ENCODE data around the gene UROC1.
"Not testable (repeated sequence)": the region's sequence is repeated elsewhere in the genome, so short reads cannot be mapped to it uniquely, and the experiment has no call there.

Gene UROC1

GRCh38 chr3:126546549-126547239, 29.1 kb upstream of the UROC1 start:
- no peak for DNase-seq (ENCODE audit: low spot score)

- no peak for DNase-seq (ENCODE audit: low spot score)
Observed at GRCh38 chr3:126546013-126546412, 28.4 kb upstream of the UROC1 start.

GRCh38 chr3:126545544-126545943, 28.0 kb upstream of the UROC1 start:
- no peak for DNase-seq (ENCODE audit: low spot score)

GRCh38 chr3:126544596-126545281, 27.2 kb upstream of the UROC1 start:
- no peak for DNase-seq (ENCODE audit: low spot score)

- DNase-seq (ENCODE audit: low spot score), result no peak
Observed at GRCh38 chr3:126543457-126544061, 26.0 kb upstream of the UROC1 start.

- DNase-seq (ENCODE audit: low spot score), result no peak
Observed at GRCh38 chr3:126542340-126543241, 25.0 kb upstream of the UROC1 start.

GRCh38 chr3:126541628-126542339, 24.2 kb upstream of the UROC1 start:
- no peak for DNase-seq (ENCODE audit: low spot score)

- DNase-seq (ENCODE audit: low spot score), result no peak
Observed at GRCh38 chr3:126540951-126541627, 23.5 kb upstream of the UROC1 start.

- DNase-seq (ENCODE audit: low spot score), result no peak
Observed at GRCh38 chr3:126540342-126540849, 22.8 kb upstream of the UROC1 start.

- no peak for DNase-seq (ENCODE audit: low spot score)
Observed at GRCh38 chr3:126539558-126540250, 22.1 kb upstream of the UROC1 start.

- DNase-seq (ENCODE audit: low spot score), result no peak
Observed at GRCh38 chr3:126538966-126539365, 21.4 kb upstream of the UROC1 start.

- DNase-seq (ENCODE audit: low spot score), result no peak
Observed at GRCh38 chr3:126538316-126538715, 20.7 kb upstream of the UROC1 start.

- DNase-seq (ENCODE audit: low spot score), result no peak
Observed at GRCh38 chr3:126537730-126538281, 20.2 kb upstream of the UROC1 start.

GRCh38 chr3:126537116-126537729, 19.6 kb upstream of the UROC1 start:
- DNase-seq (ENCODE audit: low spot score), result no peak

- no peak for DNase-seq (ENCODE audit: low spot score)
Observed at GRCh38 chr3:126536126-126536525, 18.6 kb upstream of the UROC1 start.

- DNase-seq (ENCODE audit: low spot score), result no peak
Observed at GRCh38 chr3:126535636-126536035, 18.1 kb upstream of the UROC1 start.

- DNase-seq (ENCODE audit: low spot score), result not testable (repeated sequence)
Observed at GRCh38 chr3:126534716-126535115, 17.1 kb upstream of the UROC1 start.

- no peak for DNase-seq (ENCODE audit: low spot score)
Observed at GRCh38 chr3:126533506-126533905, 15.9 kb upstream of the UROC1 start.

GRCh38 chr3:126531051-126531330, 13.4 kb upstream of the UROC1 start:
- DNase-seq (ENCODE audit: low spot score), result no peak

All from putamen (tissue), 1 donor.